ENCODE measurements around the gene KATNB1.
"Not testable (repeated sequence)": the region's sequence is repeated elsewhere in the genome, so short reads cannot be mapped to it uniquely, and the experiment has no call there.

The KATNB1 gene

GRCh38 chr16:57725976-57726375, 9.6 kb upstream of the KATNB1 start:
- DNase-seq (ENCODE audit: low spot score) = no peak

- no peak for DNase-seq (ENCODE audit: low spot score)
These were observed 9.1 kb upstream of the KATNB1 start for GRCh38 chr16:57726433-57726947.

- no peak for DNase-seq (ENCODE audit: low spot score)
These were observed 8.0 kb upstream of the KATNB1 start for GRCh38 chr16:57727610-57728009.

- no peak for DNase-seq (ENCODE audit: low spot score)
These were observed 7.0 kb upstream of the KATNB1 start for GRCh38 chr16:57728336-57729181.

GRCh38 chr16:57729182-57729484, 6.4 kb upstream of the KATNB1 start:
- DNase-seq (ENCODE audit: low spot score) = no peak

GRCh38 chr16:57729852-57730251, 5.7 kb upstream of the KATNB1 start:
- not testable (repeated sequence) for DNase-seq (ENCODE audit: low spot score)

GRCh38 chr16:57730771-57731730, 4.5 kb upstream of the KATNB1 start:
- DNase-seq (ENCODE audit: low spot score) = no peak

- no peak for DNase-seq (ENCODE audit: low spot score)
These were observed 3.5 kb upstream of the KATNB1 start for GRCh38 chr16:57732037-57732436.

GRCh38 chr16:57732714-57733113, 2.9 kb upstream of the KATNB1 start:
- DNase-seq (ENCODE audit: low spot score) = no peak

GRCh38 chr16:57734308-57734924, 1.2 kb upstream of the KATNB1 start:
- no peak for DNase-seq (ENCODE audit: low spot score)

- DNase-seq (ENCODE audit: low spot score) = peak; percentile 99
These were observed 430 bp upstream of the KATNB1 start for GRCh38 chr16:57734925-57735754.

- peak; percentile 35 for DNase-seq (ENCODE audit: low spot score)
These were observed 1.1 kb downstream of the KATNB1 start for GRCh38 chr16:57736419-57737351.

- no peak for DNase-seq (ENCODE audit: low spot score)
These were observed 3.3 kb downstream of the KATNB1 start for GRCh38 chr16:57738844-57739243.

GRCh38 chr16:57739756-57740422, 4.3 kb downstream of the KATNB1 start:
- no peak for DNase-seq (ENCODE audit: low spot score)

GRCh38 chr16:57740423-57741071, 5.0 kb downstream of the KATNB1 start:
- no peak for DNase-seq (ENCODE audit: low spot score)

GRCh38 chr16:57741660-57742191, 6.2 kb downstream of the KATNB1 start:
- no peak for DNase-seq (ENCODE audit: low spot score)

- no peak for DNase-seq (ENCODE audit: low spot score)
These were observed 7.0 kb downstream of the KATNB1 start for GRCh38 chr16:57742543-57742942.

GRCh38 chr16:57743458-57743857, 7.9 kb downstream of the KATNB1 start:
- no peak for DNase-seq (ENCODE audit: low spot score)

Data from LoVo (cell line).